IPS-20b (cell line): ENCODE results near the gene KCTD4.

Experiments used
- H3K27ac ChIP-seq: one replicate; pipeline ENCODE4 v1.5.1; 2013; ENCODE audit warnings: low read length
- H3K27me3 ChIP-seq: 2 replicates; pipeline ENCODE4 v1.6.1; 2013; ENCODE audit warnings: mild to moderate bottlenecking, low read length, inconsistent platforms; ENCODE audit not compliant: insufficient read depth
- H3K36me3 ChIP-seq: 2 replicates; pipeline ENCODE4 v1.6.1; 2013; ENCODE audit warnings: low read depth, mild to moderate bottlenecking, inconsistent platforms, low read length, moderate library complexity; ENCODE audit not compliant: insufficient read depth
- H3K4me1 ChIP-seq: 2 replicates; pipeline ENCODE4 v1.6.1; 2013; ENCODE audit warnings: mild to moderate bottlenecking, control low read depth, inconsistent platforms, low read length, moderate library complexity; ENCODE audit not compliant: insufficient read depth
- H3K4me3 ChIP-seq: 2 replicates; pipeline ENCODE4 v1.5.1; 2013; ENCODE audit warnings: mild to moderate bottlenecking, low read length, inconsistent platforms
- H3K9ac ChIP-seq: 2 replicates; pipeline ENCODE4 v1.6.1; 2013; ENCODE audit warnings: low read depth, mild to moderate bottlenecking, inconsistent platforms, low read length, moderate library complexity
- H3K9me3 ChIP-seq: 2 replicates; pipeline ENCODE4 v1.6.1; 2013; ENCODE audit warnings: mild to moderate bottlenecking, low read depth, low read length, inconsistent platforms; ENCODE audit not compliant: insufficient read depth

KCTD4 gene

GRCh38 chr13:45167611-45168554 is 33.0 kb downstream of the KCTD4 start:
- H3K9me3 ChIP-seq = no peaks in the 10 kb centered on the region
- H3K27ac ChIP-seq = no peak overlapping the region
- no peaks in the 10 kb centered on the region for H3K27me3 ChIP-seq
- H3K9ac ChIP-seq = no peak overlapping the region
- H3K36me3 ChIP-seq = peaks cover 12% of the 10 kb centered on the region; the same call in 1 of the 2 replicates
- H3K4me3 ChIP-seq = no peak overlapping the region
- no peaks in the 10 kb centered on the region for H3K4me1 ChIP-seq

- no peaks in the 10 kb centered on the region for H3K4me1 ChIP-seq
- no peak overlapping the region for H3K4me3 ChIP-seq
- H3K27me3 ChIP-seq = no peaks in the 10 kb centered on the region
- peaks cover 12% of the 10 kb centered on the region; the same call in 1 of the 2 replicates for H3K36me3 ChIP-seq
- no peak overlapping the region for H3K9ac ChIP-seq
- no peak overlapping the region for H3K27ac ChIP-seq
- no peaks in the 10 kb centered on the region for H3K9me3 ChIP-seq
Measured at GRCh38 chr13:45166858-45167257, 34.0 kb downstream of the KCTD4 start.

- no peaks in the 10 kb centered on the region for H3K4me1 ChIP-seq
- H3K9ac ChIP-seq = no peak overlapping the region
- H3K36me3 ChIP-seq = peaks cover 22% of the 10 kb centered on the region
- no peak overlapping the region for H3K27ac ChIP-seq
- no peaks in the 10 kb centered on the region for H3K9me3 ChIP-seq
- no peaks in the 10 kb centered on the region for H3K27me3 ChIP-seq
- H3K4me3 ChIP-seq = no peak overlapping the region
Measured at GRCh38 chr13:45162821-45163220, 38.0 kb downstream of the KCTD4 start.

- peaks cover 24% of the 10 kb centered on the region for H3K36me3 ChIP-seq
- no peak overlapping the region for H3K9ac ChIP-seq
- no peaks in the 10 kb centered on the region for H3K9me3 ChIP-seq
- H3K27ac ChIP-seq = no peak overlapping the region
- no peak overlapping the region for H3K4me3 ChIP-seq
- no peaks in the 10 kb centered on the region for H3K4me1 ChIP-seq
- H3K27me3 ChIP-seq = no peaks in the 10 kb centered on the region
Measured at GRCh38 chr13:45162194-45162593, 38.7 kb downstream of the KCTD4 start.

GRCh38 chr13:45156565-45157361 is 44.1 kb downstream of the KCTD4 start:
- Histone ChIP-seq H3K4me1 (no peaks in the 10 kb centered on the region), H3K27ac (no peak overlapping the region), H3K27me3 (no peaks in the 10 kb centered on the region), H3K9ac (no peak overlapping the region), H3K36me3 (peaks cover 43% of the 10 kb centered on the region), H3K9me3 (no peaks in the 10 kb centered on the region), H3K4me3 (no peak overlapping the region)

- Histone ChIP-seq H3K9me3 (no peaks in the 10 kb centered on the region), H3K27me3 (no peaks in the 10 kb centered on the region), H3K4me3 (no peak overlapping the region), H3K4me1 (no peaks in the 10 kb centered on the region), H3K27ac (no peak overlapping the region), H3K36me3 (peaks cover 16% of the 10 kb centered on the region), H3K9ac (no peak overlapping the region)
Measured at GRCh38 chr13:45149964-45150363, 50.9 kb downstream of the KCTD4 start.

GRCh38 chr13:45143346-45143751 is 57.5 kb downstream of the KCTD4 start:
- Histone ChIP-seq H3K4me3 (no peak overlapping the region), H3K27ac (no peak overlapping the region), H3K27me3 (no peaks in the 10 kb centered on the region), H3K9ac (no peak overlapping the region), H3K4me1 (no peaks in the 10 kb centered on the region), H3K9me3 (no peaks in the 10 kb centered on the region), H3K36me3 (peaks cover 18% of the 10 kb centered on the region)
